ENCODE measurements around the gene COMP. TPM values are rescaled to one million over a fixed set of nuclear protein-coding genes. Genes with fewer than 3 reads are reported as not detected.

The COMP gene
- total and polyA plus RNA-seq, 2 donors from 2014 or later = 1.8 to 33.2 TPM

- H3K9me3 ChIP-seq (ENCODE audit: control insufficient read depth in 2 of 3, insufficient read depth in 1 of 3, low read length in 3 of 3) = no peaks in the 10 kb centered on the region
- H3K27me3 ChIP-seq (ENCODE audit: control insufficient read depth, insufficient read depth, low read length) = peaks cover 5% of the 10 kb centered on the region
- no peak overlapping the region for H3K9ac ChIP-seq (ENCODE audit: low read length in 3 of 3)
- intact Hi-C loops (cut with DNase I) = no loop called here
- TF ChIP-seq, protein P1, sequence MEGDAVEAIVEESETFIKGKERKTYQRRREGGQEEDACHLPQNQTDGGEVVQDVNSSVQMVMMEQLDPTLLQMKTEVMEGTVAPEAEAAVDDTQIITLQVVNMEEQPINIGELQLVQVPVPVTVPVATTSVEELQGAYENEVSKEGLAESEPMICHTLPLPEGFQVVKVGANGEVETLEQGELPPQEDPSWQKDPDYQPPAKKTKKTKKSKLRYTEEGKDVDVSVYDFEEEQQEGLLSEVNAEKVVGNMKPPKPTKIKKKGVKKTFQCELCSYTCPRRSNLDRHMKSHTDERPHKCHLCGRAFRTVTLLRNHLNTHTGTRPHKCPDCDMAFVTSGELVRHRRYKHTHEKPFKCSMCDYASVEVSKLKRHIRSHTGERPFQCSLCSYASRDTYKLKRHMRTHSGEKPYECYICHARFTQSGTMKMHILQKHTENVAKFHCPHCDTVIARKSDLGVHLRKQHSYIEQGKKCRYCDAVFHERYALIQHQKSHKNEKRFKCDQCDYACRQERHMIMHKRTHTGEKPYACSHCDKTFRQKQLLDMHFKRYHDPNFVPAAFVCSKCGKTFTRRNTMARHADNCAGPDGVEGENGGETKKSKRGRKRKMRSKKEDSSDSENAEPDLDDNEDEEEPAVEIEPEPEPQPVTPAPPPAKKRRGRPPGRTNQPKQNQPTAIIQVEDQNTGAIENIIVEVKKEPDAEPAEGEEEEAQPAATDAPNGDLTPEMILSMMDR (IDR thresholded peaks at IDR 0.05; ENCODE audit: borderline replicate concordance, extremely low read depth, insufficient read depth) = no peak
- DNase-seq = peak in 2 of 5 donors; percentile 42 to 78
- H3K4me3 ChIP-seq (ENCODE audit: low read length in 3 of 3) = no peak overlapping the region
- H3K27ac ChIP-seq (ENCODE audit: low read depth in 2 of 2, low read length in 2 of 2) = no peak overlapping the region
- no peaks in the 10 kb centered on the region for H3K4me1 ChIP-seq (ENCODE audit: control insufficient read depth in 2 of 3, insufficient read depth in 2 of 3, low read depth in 1 of 3, low read length in 3 of 3)
- FAIRE-seq = no peak
- H3K36me3 ChIP-seq (ENCODE audit: control insufficient read depth in 2 of 3, insufficient read depth in 3 of 3, low read length in 3 of 3) = no peaks in the 10 kb centered on the region
Measured at GRCh38 chr19:18775586-18776287, 15.4 kb downstream of the COMP start.

DNA sequence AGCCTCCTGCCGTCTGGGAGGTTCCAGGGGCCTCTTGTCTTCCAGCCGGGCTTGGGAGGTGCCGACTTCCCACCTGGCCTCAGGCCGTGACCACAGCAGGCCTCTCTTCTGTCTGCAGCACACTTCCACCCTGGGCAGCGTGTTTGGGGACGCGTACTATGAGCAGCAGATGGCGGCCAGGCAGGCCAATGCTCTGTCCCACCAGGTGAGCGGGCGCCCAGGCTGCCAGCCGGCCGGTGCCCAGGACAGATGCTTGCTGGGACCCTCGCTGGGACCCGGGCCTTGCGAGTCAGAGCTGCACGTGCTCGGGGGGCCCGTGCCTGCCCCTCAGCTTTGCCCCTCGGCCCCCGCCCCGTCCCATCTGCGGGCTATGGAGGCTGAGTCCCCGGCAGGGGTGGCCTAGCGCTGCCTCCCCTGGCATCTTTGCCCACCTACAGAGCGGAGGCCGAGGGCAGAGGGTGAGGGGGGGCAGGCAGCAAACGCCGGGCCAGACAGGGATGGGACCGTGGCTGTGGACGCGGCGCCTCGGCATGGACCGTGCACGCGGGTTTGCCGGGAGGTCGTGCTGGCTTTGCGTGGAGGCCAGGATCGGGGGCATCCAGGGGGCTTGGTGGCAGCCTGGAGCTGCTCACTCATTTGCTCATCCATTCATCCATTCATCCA, 16.2 kb downstream of the COMP start:
- no peak overlapping the region for H3K4me3 ChIP-seq (ENCODE audit: low read length in 3 of 3)
- H3K4me1 ChIP-seq (ENCODE audit: control insufficient read depth in 2 of 3, insufficient read depth in 2 of 3, low read depth in 1 of 3, low read length in 3 of 3) = no peaks in the 10 kb centered on the region
- TF ChIP-seq, protein P1 (IDR thresholded peaks at IDR 0.05; ENCODE audit: borderline replicate concordance, extremely low read depth, insufficient read depth) = no peak
- no peak overlapping the region for H3K27ac ChIP-seq (ENCODE audit: low read depth in 2 of 2, low read length in 2 of 2)
- DNase-seq (peak in 1 of 5 donors; percentile 71), FAIRE-seq (no peak)
- H3K36me3 ChIP-seq (ENCODE audit: control insufficient read depth in 2 of 3, insufficient read depth in 3 of 3, low read length in 3 of 3) = no peaks in the 10 kb centered on the region
- H3K27me3 ChIP-seq (ENCODE audit: control insufficient read depth, insufficient read depth, low read length) = peaks cover 5% of the 10 kb centered on the region
- H3K9me3 ChIP-seq (ENCODE audit: control insufficient read depth in 2 of 3, insufficient read depth in 1 of 3, low read length in 3 of 3) = no peaks in the 10 kb centered on the region
- H3K9ac ChIP-seq (ENCODE audit: low read length in 3 of 3) = no peak overlapping the region
- intact Hi-C loops (cut with DNase I) = no loop called here

DNA sequence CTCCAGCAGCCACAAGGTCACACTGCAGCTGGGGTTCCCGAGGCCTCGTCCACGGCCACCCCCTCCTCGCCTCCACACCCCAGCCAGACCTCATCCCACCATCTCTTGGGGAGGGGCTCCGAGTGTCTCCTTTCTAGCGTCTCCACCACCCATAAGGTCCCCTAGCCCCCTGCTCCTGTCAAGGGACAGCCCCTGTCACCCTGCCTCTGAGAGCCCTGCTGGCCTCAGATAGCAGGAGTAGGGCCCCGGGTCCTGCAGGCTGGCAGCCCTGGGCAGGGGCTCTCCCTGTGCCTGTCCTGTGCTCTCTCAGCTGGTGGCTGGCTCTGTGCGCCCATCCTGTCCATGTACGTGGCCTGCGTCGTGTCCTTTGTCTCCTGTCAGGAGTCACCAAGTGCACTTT, 17.0 kb downstream of the COMP start:
- peaks cover 5% of the 10 kb centered on the region for H3K27me3 ChIP-seq (ENCODE audit: control insufficient read depth, insufficient read depth, low read length)
- DNase-seq (no peak), FAIRE-seq (no peak)
- no peak overlapping the region for H3K9ac ChIP-seq (ENCODE audit: low read length in 3 of 3)
- no peaks in the 10 kb centered on the region for H3K4me1 ChIP-seq (ENCODE audit: control insufficient read depth in 2 of 3, insufficient read depth in 2 of 3, low read depth in 1 of 3, low read length in 3 of 3)
- no peak overlapping the region for H3K4me3 ChIP-seq (ENCODE audit: low read length in 3 of 3)
- H3K27ac ChIP-seq (ENCODE audit: low read depth in 2 of 2, low read length in 2 of 2) = no peak overlapping the region
- H3K36me3 ChIP-seq (ENCODE audit: control insufficient read depth in 2 of 3, insufficient read depth in 3 of 3, low read length in 3 of 3) = no peaks in the 10 kb centered on the region
- TF ChIP-seq, protein P1 (IDR thresholded peaks at IDR 0.05; ENCODE audit: borderline replicate concordance, extremely low read depth, insufficient read depth) = no peak
- H3K9me3 ChIP-seq (ENCODE audit: control insufficient read depth in 2 of 3, insufficient read depth in 1 of 3, low read length in 3 of 3) = no peaks in the 10 kb centered on the region
- intact Hi-C loops (cut with DNase I) = no loop called here
